Mucosa of descending colon (tissue), 3 donors: ENCODE results near the gene RALGPS1. TPM values are rescaled to one million over a fixed set of nuclear protein-coding genes. Genes with fewer than 3 reads are reported as not detected.
A peak's percentile ranks its signal among the peaks of the same experiment; 100 is the strongest.

Experiments used
- ATAC-seq: fragments of 200-7000 bp; cut with Tn5 transposase; one replicate; pipeline ENCODE4 v1.9.1; 2020; ENCODE audit warnings: mild to moderate bottlenecking, moderate library complexity
- DNase-seq, 3 donors: peaks; one replicate each; pipeline ENCODE4 v3.0.0-alpha.2; 2020
- H3K36me3 ChIP-seq: fragments of 200-600 bp; one replicate; pipeline ENCODE4 v1.8.0; 2021; ENCODE audit warnings: low read depth, mild to moderate bottlenecking
- H3K4me1 ChIP-seq: fragments of 200-600 bp; one replicate; pipeline ENCODE4 v1.8.0; 2021; ENCODE audit warnings: low read depth, mild to moderate bottlenecking
- H3K4me3 ChIP-seq: fragments of 200-600 bp; one replicate; pipeline ENCODE4 v1.8.0; 2021; ENCODE audit warnings: mild to moderate bottlenecking
- H3K9me3 ChIP-seq: fragments of 200-600 bp; one replicate; pipeline ENCODE4 v1.8.0; 2021; ENCODE audit warnings: mild to moderate bottlenecking
- CTCF ChIP-seq: fragments of 200-600 bp; IDR thresholded peaks from one replicate; pipeline ENCODE4 v1.8.0; 2022; ENCODE audit warnings: antibody characterized with exemption, mild to moderate bottlenecking
- intact Hi-C, 2 donors: fragments of 100-400 bp; cut with DNase I in 1 of 2; cut with micrococcal nuclease in 1 of 2; formaldehyde crosslinking; loops; one replicate each; pipeline versions ENCODE4 v1.11.0 to v1.11.1; 2022; cut with DNase I, micrococcal nuclease
- total RNA-seq, 3 donors: library from RNA; stranded (reverse); fragmentation: NEBNext Ultra II Directional in 2 of 3; extraction: Animal tissue kit (Norgen Biotek cat#: 25700) in 2 of 3; gene quantifications; one replicate each; pipeline versions ENCODE4 v1.2.1 to v1.2.4, GENCODE V29; 2021 to 2023
- donor health status: DM: no; HTN: no; CAD: no; lungs with moderate emphysema.
- donor health status: DM: no; HTN: no; CAD: no.
- donor health status: DM: no; HTN: yes; CAD: no.

The RALGPS1 gene
- total RNA-seq, 3 donors from 2014 or later: 31.3 to 55.4 (median 32.1) TPM

- peak; percentile 14 for ATAC-seq
These were observed 248.8 kb downstream of the RALGPS1 start for GRCh38 chr9:127163409-127163808.

GRCh38 chr9:127165116-127165515, 250.5 kb downstream of the RALGPS1 start:
- Histone ChIP-seq H3K9me3 (no peaks in the 10 kb centered on the region), H3K4me1 (no peaks in the 10 kb centered on the region), H3K36me3 (no peaks in the 10 kb centered on the region), H3K4me3 (no peak overlapping the region)
- DNase-seq (no peak), ATAC-seq (no peak)
- intact Hi-C loops: no loop called here
- TF ChIP-seq CTCF: no peak

More at GRCh38 chr9:127163409-127163808, 248.8 kb downstream of the RALGPS1 start:
- no peaks in the 10 kb centered on the region for H3K9me3 ChIP-seq
- TF ChIP-seq CTCF: no peak
- no peaks in the 10 kb centered on the region for H3K36me3 ChIP-seq
- no peak overlapping the region for H3K4me3 ChIP-seq
- intact Hi-C loops: no loop called here
- no peak for DNase-seq
- no peaks in the 10 kb centered on the region for H3K4me1 ChIP-seq

- Histone ChIP-seq H3K4me3 (no peak overlapping the region), H3K36me3 (no peaks in the 10 kb centered on the region), H3K4me1 (no peaks in the 10 kb centered on the region), H3K9me3 (no peaks in the 10 kb centered on the region)
- ATAC-seq (no peak), DNase-seq (no peak)
- TF ChIP-seq CTCF: no peak
- intact Hi-C loops: no loop called here
These were observed 251.5 kb downstream of the RALGPS1 start for GRCh38 chr9:127166111-127166510.

- Histone ChIP-seq H3K4me3 (no peak overlapping the region), H3K4me1 (no peaks in the 10 kb centered on the region), H3K9me3 (no peaks in the 10 kb centered on the region), H3K36me3 (no peaks in the 10 kb centered on the region)
- ATAC-seq (peak; percentile 54), DNase-seq (no peak)
- TF ChIP-seq CTCF: no peak
- intact Hi-C loops: no loop called here
These were observed 252.3 kb downstream of the RALGPS1 start for GRCh38 chr9:127166651-127167524.

GRCh38 chr9:127167560-127168326, 253.2 kb downstream of the RALGPS1 start:
- Histone ChIP-seq H3K4me1 (no peaks in the 10 kb centered on the region), H3K36me3 (no peaks in the 10 kb centered on the region), H3K9me3 (no peaks in the 10 kb centered on the region), H3K4me3 (no peak overlapping the region)
- no peak for TF ChIP-seq CTCF
- DNase-seq (no peak), ATAC-seq (no peak)
- intact Hi-C loops: no loop called here
